GM12873 (cell line): ENCODE results near the gene SCARF1.
A peak's percentile ranks its signal among the peaks of the same experiment; 100 is the strongest.

Experiments used
- CTCF ChIP-seq: IDR thresholded peaks from 2 replicates; pipeline ENCODE4 v1.5.1; 2012; ENCODE audit warnings: low read depth, mild to moderate bottlenecking, moderate library complexity, low read length, control low read depth; ENCODE audit not compliant: insufficient read depth; ENCODE audit errors: missing control alignments

SCARF1 gene

GRCh38 chr17:1643999-1644492, 1.5 kb downstream of the SCARF1 start:
- no peak for TF ChIP-seq CTCF

GRCh38 chr17:1643293-1643998, 2.1 kb downstream of the SCARF1 start:
- peak; percentile 39 for TF ChIP-seq CTCF

GRCh38 chr17:1641065-1641403, 4.5 kb downstream of the SCARF1 start:
- no peak for TF ChIP-seq CTCF

GRCh38 chr17:1640329-1641064, 5.0 kb downstream of the SCARF1 start:
- TF ChIP-seq CTCF: no peak

GRCh38 chr17:1639549-1640180, 5.9 kb downstream of the SCARF1 start:
- TF ChIP-seq CTCF: no peak

GRCh38 chr17:1638624-1639300, 6.8 kb downstream of the SCARF1 start:
- no peak for TF ChIP-seq CTCF

GRCh38 chr17:1638171-1638590, 7.4 kb downstream of the SCARF1 start:
- TF ChIP-seq CTCF: no peak
